NB4 (cell line): Measurements from ENCODE around the gene LRRFIP1.

Source experiments
- POLR2A ChIP-seq: IDR thresholded peaks from 2 replicates; pipeline ENCODE4 v1.6.1; 2011; ENCODE audit warnings: mild to moderate bottlenecking; ENCODE audit not compliant: insufficient read length; ENCODE audit errors: extremely low read depth
- TF ChIP-seq, protein P1 (sequence below): IDR thresholded peaks from 2 replicates; pipeline ENCODE4 v1.6.1; 2011; ENCODE audit warnings: low read depth, low read length
- TF ChIP-seq, protein P2 (sequence below): IDR thresholded peaks from one replicate; pipeline ENCODE4 v1.5.1; 2012; ENCODE audit warnings: low read depth, low read length

DNA sequence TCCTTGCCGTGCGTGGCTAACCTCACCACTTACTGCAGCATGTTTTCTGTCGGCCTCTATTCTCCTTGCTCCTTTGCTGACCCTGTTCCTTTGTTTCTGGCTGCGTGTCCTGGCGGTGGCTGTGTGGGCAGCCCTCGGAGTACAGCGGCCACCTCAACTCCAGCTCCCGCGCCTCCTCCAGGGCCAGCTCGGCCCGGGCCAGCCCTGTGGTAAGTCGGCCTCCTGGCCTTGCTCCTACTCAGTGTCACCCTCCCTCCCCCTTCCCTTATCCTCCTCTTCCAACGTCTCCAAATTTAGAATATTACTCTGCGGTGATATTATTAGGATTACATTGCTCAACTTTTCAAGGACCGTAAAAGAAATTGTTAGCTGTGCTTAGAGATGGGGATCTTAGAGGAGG is 111.7 kb downstream of the LRRFIP1 start:
- TF ChIP-seq, protein P1, sequence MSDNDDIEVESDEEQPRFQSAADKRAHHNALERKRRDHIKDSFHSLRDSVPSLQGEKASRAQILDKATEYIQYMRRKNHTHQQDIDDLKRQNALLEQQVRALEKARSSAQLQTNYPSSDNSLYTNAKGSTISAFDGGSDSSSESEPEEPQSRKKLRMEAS: no peak
- TF ChIP-seq, protein P2, sequence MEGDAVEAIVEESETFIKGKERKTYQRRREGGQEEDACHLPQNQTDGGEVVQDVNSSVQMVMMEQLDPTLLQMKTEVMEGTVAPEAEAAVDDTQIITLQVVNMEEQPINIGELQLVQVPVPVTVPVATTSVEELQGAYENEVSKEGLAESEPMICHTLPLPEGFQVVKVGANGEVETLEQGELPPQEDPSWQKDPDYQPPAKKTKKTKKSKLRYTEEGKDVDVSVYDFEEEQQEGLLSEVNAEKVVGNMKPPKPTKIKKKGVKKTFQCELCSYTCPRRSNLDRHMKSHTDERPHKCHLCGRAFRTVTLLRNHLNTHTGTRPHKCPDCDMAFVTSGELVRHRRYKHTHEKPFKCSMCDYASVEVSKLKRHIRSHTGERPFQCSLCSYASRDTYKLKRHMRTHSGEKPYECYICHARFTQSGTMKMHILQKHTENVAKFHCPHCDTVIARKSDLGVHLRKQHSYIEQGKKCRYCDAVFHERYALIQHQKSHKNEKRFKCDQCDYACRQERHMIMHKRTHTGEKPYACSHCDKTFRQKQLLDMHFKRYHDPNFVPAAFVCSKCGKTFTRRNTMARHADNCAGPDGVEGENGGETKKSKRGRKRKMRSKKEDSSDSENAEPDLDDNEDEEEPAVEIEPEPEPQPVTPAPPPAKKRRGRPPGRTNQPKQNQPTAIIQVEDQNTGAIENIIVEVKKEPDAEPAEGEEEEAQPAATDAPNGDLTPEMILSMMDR: no peak
- TF ChIP-seq POLR2A: no peak
